Measurements from ENCODE around the gene PLEKHG4B. TPM values are rescaled to one million over a fixed set of nuclear protein-coding genes. Genes with fewer than 3 reads are reported as not detected.
"Not testable (repeated sequence)": the region's sequence is repeated elsewhere in the genome, so short reads cannot be mapped to it uniquely, and the experiment has no call there.

PLEKHG4B gene
- total RNA-seq, 1 experiment from 2014 or later = 0.02 TPM

DNA sequence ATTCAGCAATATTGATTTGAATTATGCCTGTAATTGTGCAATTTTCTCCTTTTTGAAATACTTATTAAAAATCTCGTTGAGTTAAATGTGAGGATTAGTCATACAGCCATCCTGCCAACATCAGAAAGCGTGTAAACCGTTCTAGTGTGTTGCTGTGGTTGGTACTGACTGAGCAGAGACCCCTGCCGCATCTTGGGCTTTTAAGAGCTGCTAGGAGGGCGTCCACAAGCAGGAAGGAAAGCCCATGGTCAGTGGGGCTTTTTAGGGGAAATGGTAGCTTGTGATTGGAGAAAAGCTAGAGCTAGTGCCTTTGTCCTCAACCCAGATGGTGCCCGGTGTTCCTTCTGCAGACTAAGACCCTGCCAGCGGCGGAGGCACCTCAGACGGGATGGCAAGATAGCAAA lies 127.5 kb downstream of the PLEKHG4B start (continued):
- TF ChIP-seq, protein P1, sequence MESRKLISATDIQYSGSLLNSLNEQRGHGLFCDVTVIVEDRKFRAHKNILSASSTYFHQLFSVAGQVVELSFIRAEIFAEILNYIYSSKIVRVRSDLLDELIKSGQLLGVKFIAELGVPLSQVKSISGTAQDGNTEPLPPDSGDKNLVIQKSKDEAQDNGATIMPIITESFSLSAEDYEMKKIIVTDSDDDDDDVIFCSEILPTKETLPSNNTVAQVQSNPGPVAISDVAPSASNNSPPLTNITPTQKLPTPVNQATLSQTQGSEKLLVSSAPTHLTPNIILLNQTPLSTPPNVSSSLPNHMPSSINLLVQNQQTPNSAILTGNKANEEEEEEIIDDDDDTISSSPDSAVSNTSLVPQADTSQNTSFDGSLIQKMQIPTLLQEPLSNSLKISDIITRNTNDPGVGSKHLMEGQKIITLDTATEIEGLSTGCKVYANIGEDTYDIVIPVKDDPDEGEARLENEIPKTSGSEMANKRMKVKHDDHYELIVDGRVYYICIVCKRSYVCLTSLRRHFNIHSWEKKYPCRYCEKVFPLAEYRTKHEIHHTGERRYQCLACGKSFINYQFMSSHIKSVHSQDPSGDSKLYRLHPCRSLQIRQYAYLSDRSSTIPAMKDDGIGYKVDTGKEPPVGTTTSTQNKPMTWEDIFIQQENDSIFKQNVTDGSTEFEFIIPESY (IDR thresholded peaks at IDR 0.05; ENCODE audit: extremely low read depth, insufficient replicate concordance, low read length) = no peak
- TF ChIP-seq ZNF274 (IDR thresholded peaks at IDR 0.05; ENCODE audit: low read depth, low read length) = no peak
- TF ChIP-seq, protein P2, sequence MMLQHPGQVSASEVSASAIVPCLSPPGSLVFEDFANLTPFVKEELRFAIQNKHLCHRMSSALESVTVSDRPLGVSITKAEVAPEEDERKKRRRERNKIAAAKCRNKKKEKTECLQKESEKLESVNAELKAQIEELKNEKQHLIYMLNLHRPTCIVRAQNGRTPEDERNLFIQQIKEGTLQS (IDR thresholded peaks at IDR 0.05) = no peak
- no peak for TF ChIP-seq EZH2 (IDR thresholded peaks at IDR 0.05)

DNA sequence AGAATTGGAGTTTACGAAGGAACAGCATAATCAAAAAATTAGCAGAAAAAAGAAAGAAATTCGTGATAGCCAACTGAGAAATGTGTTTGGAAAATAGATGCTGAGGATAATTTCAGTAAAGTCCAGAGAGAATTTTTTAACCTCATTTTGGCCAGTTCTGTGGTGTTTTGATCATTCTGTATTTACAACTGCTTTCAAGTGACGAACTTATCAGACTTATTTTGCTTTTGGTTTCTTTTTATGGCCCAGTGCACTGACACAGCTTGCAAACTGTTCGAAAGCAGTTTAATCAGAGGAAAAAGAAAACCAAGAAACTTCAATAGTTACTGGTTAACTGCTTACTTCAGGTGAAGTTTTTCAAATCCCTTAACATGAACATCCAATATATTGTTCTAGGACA lies 128.0 kb downstream of the PLEKHG4B start:
- ATAC-seq = no peak
- no peak for TF ChIP-seq SRF (IDR thresholded peaks at IDR 0.05; ENCODE audit: low read depth)
- TF ChIP-seq, protein P1 (IDR thresholded peaks at IDR 0.05; ENCODE audit: extremely low read depth, insufficient replicate concordance, low read length) = no peak
- no TSS peak for BruUV-seq (replicated peaks)

DNA sequence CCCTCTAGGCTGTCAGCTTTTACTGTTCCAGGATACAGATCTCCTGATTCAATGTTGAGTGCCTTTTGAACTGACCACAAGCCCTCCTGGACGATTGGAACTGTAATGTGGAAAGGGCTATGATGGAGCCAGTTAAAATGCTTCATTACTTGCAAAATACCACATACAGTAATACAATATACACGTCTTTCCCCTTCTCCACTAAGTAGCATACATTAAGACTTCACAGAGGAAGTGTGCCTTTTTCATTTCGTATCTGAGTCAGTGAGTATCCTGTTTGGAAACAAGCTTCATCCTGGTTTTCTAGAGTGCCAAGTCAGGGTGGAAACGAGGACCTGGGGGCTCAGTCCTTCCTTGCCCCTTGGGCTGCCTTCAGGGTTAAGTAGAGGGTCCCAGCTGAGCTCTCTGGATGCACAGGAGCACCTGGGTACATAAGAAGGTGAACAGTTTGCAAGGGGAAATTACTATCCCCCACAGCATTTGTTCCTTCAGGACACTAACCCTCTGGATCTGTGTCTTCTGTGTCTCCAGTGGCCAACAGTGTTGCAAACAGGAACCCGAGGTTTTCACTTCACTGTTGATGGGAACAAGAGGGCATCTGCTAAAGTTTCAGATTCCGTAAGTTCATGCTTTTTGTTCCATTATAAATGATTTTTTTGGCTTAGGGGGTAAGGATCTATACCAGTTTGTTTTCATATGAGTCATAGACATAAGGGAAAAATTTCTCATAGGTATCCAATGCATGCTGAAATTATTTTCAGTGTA lies 131.2 kb downstream of the PLEKHG4B start:
- DNase-seq (ENCODE audit: low read depth, low spot score); H3K4me2 ChIP-seq (ENCODE audit: low read length); CTCF ChIA-PET; intact Hi-C loops (cut with micrococcal nuclease); BruUV-seq (replicated peaks); H3K9me3 ChIP-seq (ENCODE audit: control insufficient read depth in 1 of 2, insufficient read depth in 1 of 2, low read depth in 1 of 2, low read length in 2 of 2); H3K9me2 ChIP-seq (ENCODE audit: insufficient read depth); ATAC-seq; H3K4me1 ChIP-seq (ENCODE audit: control insufficient read depth in 1 of 2, insufficient read depth in 2 of 2, low read length in 2 of 2); H3K9ac ChIP-seq (ENCODE audit: low read length); H2AFZ ChIP-seq (ENCODE audit: low read depth, low read length, poor library complexity, severe bottlenecking); H4K20me1 ChIP-seq (ENCODE audit: insufficient read depth); H3K27me3 ChIP-seq (ENCODE audit: insufficient read depth, low read length); RAD21 ChIA-PET (ENCODE audit: low non-redundant PET in 1 of 2, low total read pairs in 2 of 2, uncharacterized antibody in 2 of 2, unreplicated experiment in 2 of 2); H3K4me3 ChIP-seq (replicated peaks in 1 of 2; ENCODE audit: low read depth in 1 of 2, low read length in 2 of 2); H3K27ac ChIP-seq (ENCODE audit: low read depth, low read length); POLR2A ChIA-PET: not testable (repeated sequence)
- Histone ChIP-seq H3K79me2 (ENCODE audit: insufficient read depth, low read length) (peaks cover 63% of the 10 kb centered on the region), H3K36me3 (ENCODE audit: control insufficient read depth in 1 of 2, insufficient read depth in 2 of 2, low read length in 2 of 2) (peaks cover 18 to 26% of the 10 kb centered on the region in 2 experiments)

More for the DNA sequence above, 128.0 kb downstream of the PLEKHG4B start:
- peak overlapping the region; percentile 67 for H3K4me2 ChIP-seq (ENCODE audit: low read length)
- ChIA-PET CTCF (interaction anchor here (1.4 kb wide), 1 partner anchor 32 kb away, joined by 4 read pairs; no protein-coding TSS in a partner anchor), POLR2A (no interaction called here), RAD21 (ENCODE audit: low non-redundant PET in 1 of 2, low total read pairs in 2 of 2, uncharacterized antibody in 2 of 2, unreplicated experiment in 2 of 2) (no interaction called here)
- no peaks in the 10 kb centered on the region for H3K27me3 ChIP-seq (ENCODE audit: insufficient read depth, low read length)
- intact Hi-C loops (cut with micrococcal nuclease) = no loop called here
- H3K4me3 ChIP-seq (replicated peaks in 1 of 2; ENCODE audit: low read depth in 1 of 2, low read length in 2 of 2) = peak overlapping the region in 1 of 2 experiments; percentile 86; a peak in 1 of 4 replicates
- H4K20me1 ChIP-seq (ENCODE audit: insufficient read depth) = no peaks in the 10 kb centered on the region; the same call in 1 of the 2 replicates
- no peak for DNase-seq (ENCODE audit: low read depth, low spot score)
- H3K9me3 ChIP-seq (ENCODE audit: control insufficient read depth in 1 of 2, insufficient read depth in 1 of 2, low read depth in 1 of 2, low read length in 2 of 2) = no peaks in the 10 kb centered on the region
- H3K4me1 ChIP-seq (ENCODE audit: control insufficient read depth in 1 of 2, insufficient read depth in 2 of 2, low read length in 2 of 2) = peaks cover 0 to 10% of the 10 kb centered on the region in 2 experiments; a peak in 1 of 4 replicates
- peak overlapping the region; percentile 92; the same call in 1 of the 2 replicates for H3K9ac ChIP-seq (ENCODE audit: low read length)
- peaks cover 4 to 11% of the 10 kb centered on the region in 2 experiments; a peak in 3 of 4 replicates for H3K36me3 ChIP-seq (ENCODE audit: control insufficient read depth in 1 of 2, insufficient read depth in 2 of 2, low read length in 2 of 2)
- no peak overlapping the region for H3K27ac ChIP-seq (ENCODE audit: low read depth, low read length)
- peaks cover 63% of the 10 kb centered on the region for H3K79me2 ChIP-seq (ENCODE audit: insufficient read depth, low read length)
- H2AFZ ChIP-seq (ENCODE audit: low read depth, low read length, poor library complexity, severe bottlenecking) = no peak overlapping the region
- H3K9me2 ChIP-seq (ENCODE audit: insufficient read depth) = no peaks in the 10 kb centered on the region

Measured in HCT116 (cell line).